WERI-Rb-1 (cell line): ENCODE measurements around the gene HCAR2.

Experiments used
- DNase-seq: peaks from one replicate; pipeline ENCODE4 v3.0.0-alpha.2; 2020
- H3K27ac ChIP-seq: fragments of 250-450 bp; sonication (Bioruptor Pico); 2 replicates; pipeline ENCODE4 v1.5.1; 2020; ENCODE audit warnings: mild to moderate bottlenecking, moderate library complexity
- H3K27me3 ChIP-seq: fragments of 250-450 bp; sonication (Bioruptor Pico); 2 replicates; pipeline ENCODE4 v1.5.1; 2021; ENCODE audit warnings: mild to moderate bottlenecking, low read depth, moderate library complexity; ENCODE audit not compliant: insufficient read depth, severe bottlenecking
- H3K36me3 ChIP-seq: fragments of 250-450 bp; sonication (Bioruptor Pico); 2 replicates; pipeline ENCODE4 v1.5.1; 2020; ENCODE audit warnings: mild to moderate bottlenecking, moderate library complexity
- H3K4me3 ChIP-seq: 2 replicates; pipeline ENCODE4 v1.5.1; 2011; ENCODE audit warnings: low read depth, mild to moderate bottlenecking, control low read depth, low read length
- H3K9me3 ChIP-seq: fragments of 250-450 bp; sonication (Bioruptor Pico); 2 replicates; pipeline ENCODE4 v1.5.1; 2021; ENCODE audit warnings: mild to moderate bottlenecking, moderate library complexity; ENCODE audit not compliant: severe bottlenecking
- TF ChIP-seq, protein P1 (sequence below): IDR thresholded peaks from 2 replicates; pipeline ENCODE4 v1.5.1; 2011; ENCODE audit warnings: low read depth, mild to moderate bottlenecking, control low read depth, inconsistent platforms, low read length

Gene HCAR2

DNA sequence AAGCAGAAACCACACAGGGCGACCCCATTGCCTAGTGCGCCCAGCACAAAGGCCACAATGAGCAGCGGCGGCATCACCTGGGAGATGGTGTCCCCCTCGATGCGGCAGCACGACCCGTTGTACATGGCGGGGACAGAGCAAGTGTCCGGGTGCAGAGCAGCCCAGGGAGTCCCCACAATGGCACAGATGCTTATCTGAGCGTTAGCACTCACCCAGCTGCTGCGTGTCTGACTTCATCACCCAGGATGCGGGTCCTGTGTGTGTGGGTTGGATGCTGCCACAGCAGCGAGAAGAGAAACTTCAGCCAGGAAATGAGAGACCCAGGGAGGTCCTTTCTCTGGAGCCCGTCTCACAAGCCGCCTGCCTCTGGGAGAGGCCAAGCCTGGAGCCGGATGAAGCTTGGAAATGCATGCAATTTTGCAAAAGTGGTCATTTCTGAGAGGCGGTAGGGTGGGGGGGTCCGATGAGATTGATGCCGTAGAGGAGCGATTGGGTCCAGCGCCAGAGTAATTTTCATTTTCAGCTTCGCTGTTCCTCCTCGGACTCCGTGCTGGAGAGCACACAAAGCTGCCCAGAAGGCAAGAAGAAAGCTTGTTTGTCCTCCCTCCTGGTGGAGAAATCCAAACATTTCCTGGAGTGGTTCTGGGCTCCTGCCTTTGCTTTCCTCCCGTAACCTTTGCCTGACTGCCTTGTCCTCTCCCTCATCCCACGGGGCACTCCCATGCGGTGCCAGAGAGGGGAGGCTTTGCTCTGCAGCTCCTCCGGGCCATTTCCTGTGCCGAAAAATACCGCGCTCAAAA, 27.3 kb upstream of the HCAR2 start, which contains the start of gene HCAR1:
HCAR1 (minus strand) TSS at position 630 of the 800 bp plus-strand sequence; CDS start at position 125, 505 bp downstream.
- Histone ChIP-seq H3K9me3 (no peaks in the 10 kb centered on the region), H3K36me3 (no peaks in the 10 kb centered on the region), H3K27me3 (no peaks in the 10 kb centered on the region), H3K4me3 (no peak within 1 kb of the TSS), H3K27ac (no peak within 1 kb of the TSS)
- TF ChIP-seq, protein P1, sequence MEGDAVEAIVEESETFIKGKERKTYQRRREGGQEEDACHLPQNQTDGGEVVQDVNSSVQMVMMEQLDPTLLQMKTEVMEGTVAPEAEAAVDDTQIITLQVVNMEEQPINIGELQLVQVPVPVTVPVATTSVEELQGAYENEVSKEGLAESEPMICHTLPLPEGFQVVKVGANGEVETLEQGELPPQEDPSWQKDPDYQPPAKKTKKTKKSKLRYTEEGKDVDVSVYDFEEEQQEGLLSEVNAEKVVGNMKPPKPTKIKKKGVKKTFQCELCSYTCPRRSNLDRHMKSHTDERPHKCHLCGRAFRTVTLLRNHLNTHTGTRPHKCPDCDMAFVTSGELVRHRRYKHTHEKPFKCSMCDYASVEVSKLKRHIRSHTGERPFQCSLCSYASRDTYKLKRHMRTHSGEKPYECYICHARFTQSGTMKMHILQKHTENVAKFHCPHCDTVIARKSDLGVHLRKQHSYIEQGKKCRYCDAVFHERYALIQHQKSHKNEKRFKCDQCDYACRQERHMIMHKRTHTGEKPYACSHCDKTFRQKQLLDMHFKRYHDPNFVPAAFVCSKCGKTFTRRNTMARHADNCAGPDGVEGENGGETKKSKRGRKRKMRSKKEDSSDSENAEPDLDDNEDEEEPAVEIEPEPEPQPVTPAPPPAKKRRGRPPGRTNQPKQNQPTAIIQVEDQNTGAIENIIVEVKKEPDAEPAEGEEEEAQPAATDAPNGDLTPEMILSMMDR, result no peak
- DNase-seq, result no peak

DNA sequence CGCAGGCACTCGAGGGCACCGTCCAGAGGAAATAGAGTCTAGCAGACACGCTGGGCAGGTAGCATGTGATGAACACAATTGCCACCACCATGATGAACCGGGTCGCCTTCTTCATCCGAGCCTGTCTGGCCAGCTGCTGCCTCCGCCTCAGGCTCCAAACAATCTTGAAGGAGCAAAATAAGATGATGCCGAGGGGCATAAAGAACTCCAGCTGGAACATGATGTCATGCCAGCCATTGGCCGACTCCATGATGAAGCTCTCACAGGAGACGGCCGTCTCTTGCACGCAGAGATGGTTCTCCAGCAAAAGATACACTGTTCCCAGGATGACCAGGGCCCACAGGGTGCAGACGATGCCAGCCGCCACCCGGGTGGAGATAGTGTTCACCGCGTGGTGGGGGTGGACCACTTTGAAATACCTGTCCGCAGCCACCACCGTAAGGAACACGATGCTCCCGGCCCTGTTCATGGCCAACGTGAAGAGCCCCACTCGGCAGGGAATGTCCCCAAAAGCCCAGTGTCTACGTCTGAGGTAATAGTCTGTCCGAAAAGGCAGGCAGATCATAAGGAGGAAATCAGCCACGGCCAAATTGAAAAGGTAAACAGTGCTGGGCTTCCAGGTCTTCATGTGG, 26.5 kb upstream of the HCAR2 start:
- Histone ChIP-seq H3K36me3 (no peaks in the 10 kb centered on the region), H3K9me3 (no peaks in the 10 kb centered on the region), H3K4me3 (no peak overlapping the region), H3K27ac (no peak overlapping the region), H3K27me3 (no peaks in the 10 kb centered on the region)
- no peak for DNase-seq
- TF ChIP-seq, protein P1, result no peak

DNA sequence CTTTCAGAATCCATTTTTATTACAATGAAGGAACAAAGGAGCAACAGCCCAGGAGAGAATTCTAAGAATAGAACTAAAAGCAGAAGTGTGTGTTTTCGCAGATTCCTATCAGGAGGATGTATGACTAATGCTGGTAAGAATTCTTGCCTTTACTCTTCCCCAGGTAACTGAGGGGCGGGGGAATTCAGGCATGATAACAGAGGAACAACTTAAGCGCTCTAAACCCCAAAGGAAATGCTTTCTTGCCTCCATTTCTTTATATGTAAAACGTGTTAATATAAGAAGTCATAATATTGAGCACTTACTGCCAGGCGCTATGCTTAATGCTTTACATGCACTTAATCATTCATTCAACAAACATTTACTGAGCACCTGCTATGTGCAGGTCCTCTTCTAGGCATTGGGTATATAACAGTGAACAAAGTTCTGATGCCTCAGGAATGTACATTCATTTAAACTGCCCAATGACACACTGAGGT, 23.0 kb upstream of the HCAR2 start:
- no peak for DNase-seq

DNA sequence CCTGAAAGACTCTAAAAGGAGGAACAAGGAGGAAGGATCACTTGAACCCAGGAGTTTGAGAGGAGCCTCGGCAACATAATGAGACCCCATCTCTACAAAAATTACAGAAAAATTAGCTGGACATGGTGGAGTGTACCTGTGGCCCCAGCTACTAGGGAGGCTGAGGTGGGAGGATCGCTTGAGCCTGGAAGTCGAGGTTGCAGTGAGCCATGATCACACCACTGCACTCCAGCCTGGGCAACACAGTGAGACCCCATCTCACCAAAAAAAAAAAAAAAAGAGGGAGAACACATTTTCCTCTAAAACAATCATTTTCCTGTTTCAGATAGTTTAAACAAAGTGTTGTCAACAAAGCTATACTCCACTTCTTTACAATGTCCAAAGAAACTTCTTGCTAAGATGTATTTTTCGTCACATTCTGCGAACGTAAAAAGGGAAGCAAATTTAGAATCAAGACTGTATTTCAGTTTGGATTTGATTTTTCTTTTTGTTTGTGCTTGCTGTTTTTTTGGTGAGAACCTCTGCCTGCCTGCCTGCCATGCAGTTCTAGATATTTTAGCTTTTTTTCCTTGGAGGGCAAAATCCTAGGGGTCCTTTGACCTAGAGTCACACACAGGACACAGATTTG, 22.4 kb upstream of the HCAR2 start:
- H3K9me3 ChIP-seq, result no peaks in the 10 kb centered on the region
- no peaks in the 10 kb centered on the region for H3K27me3 ChIP-seq
- no peak for DNase-seq
- H3K4me3 ChIP-seq, result no peak overlapping the region
- no peaks in the 10 kb centered on the region for H3K36me3 ChIP-seq
- TF ChIP-seq, protein P1, result no peak
- H3K27ac ChIP-seq, result no peak overlapping the region

More for the DNA sequence above, 23.0 kb upstream of the HCAR2 start:
- no peaks in the 10 kb centered on the region for H3K36me3 ChIP-seq
- no peak overlapping the region for H3K27ac ChIP-seq
- H3K27me3 ChIP-seq, result no peaks in the 10 kb centered on the region
- H3K4me3 ChIP-seq, result no peak overlapping the region
- no peaks in the 10 kb centered on the region for H3K9me3 ChIP-seq
- TF ChIP-seq, protein P1, result no peak

DNA sequence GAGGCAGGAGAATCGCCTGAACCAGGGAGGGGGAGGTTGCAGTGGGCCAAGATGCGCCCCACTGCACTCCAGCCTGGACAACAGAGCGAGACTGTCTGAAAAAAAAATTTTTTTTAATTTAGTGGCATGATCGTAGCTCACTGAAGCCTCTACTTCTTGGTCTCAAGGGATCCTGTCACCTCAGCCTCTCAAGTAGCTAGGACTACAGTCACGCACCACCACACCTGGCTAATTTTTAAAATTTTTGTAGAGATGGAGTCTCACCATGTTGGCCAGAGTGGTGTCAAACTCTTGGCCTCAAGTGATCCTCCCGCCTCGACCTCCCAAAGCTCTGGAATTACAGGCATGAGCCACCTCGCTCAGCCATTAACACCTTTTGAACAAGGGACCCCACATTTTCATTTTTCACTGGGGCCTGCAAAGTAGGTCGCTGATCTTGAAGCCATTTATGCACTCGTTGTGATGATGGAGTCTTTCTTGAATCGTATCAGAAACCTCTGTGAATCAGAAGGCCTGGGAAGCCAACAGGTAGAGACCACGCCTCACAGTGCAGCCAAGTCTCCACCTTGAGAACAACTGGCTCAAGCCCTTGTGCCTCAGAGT, 21.6 kb upstream of the HCAR2 start:
- Histone ChIP-seq H3K36me3 (no peaks in the 10 kb centered on the region), H3K27me3 (no peaks in the 10 kb centered on the region), H3K9me3 (no peaks in the 10 kb centered on the region), H3K4me3 (no peak overlapping the region), H3K27ac (no peak overlapping the region)
- no peak for DNase-seq
- TF ChIP-seq, protein P1, result no peak
